Progenitor cell of endocrine pancreas (in vitro differentiated cells): ENCODE results near the gene NOD2. TPM values are rescaled to one million over a fixed set of nuclear protein-coding genes. Genes with fewer than 3 reads are reported as not detected.

Experiments used
- DNase-seq: peaks from one replicate; pipeline ENCODE4 v3.0.0; 2021; ENCODE audit warnings: low spot score; ENCODE audit not compliant: unreplicated experiment
- H3K27ac Mint-ChIP-seq: 2 replicates; pipeline ENCODE4 v1.8.0; 2021; ENCODE audit warnings: mild to moderate bottlenecking, moderate library complexity, mixed read lengths
- H3K27me3 Mint-ChIP-seq: 2 replicates; pipeline ENCODE4 v1.8.0; 2021; ENCODE audit warnings: mixed read lengths
- H3K36me3 Mint-ChIP-seq: 2 replicates; pipeline ENCODE4 v1.8.0; 2022; ENCODE audit warnings: mixed read lengths; ENCODE audit not compliant: insufficient read depth
- H3K4me1 Mint-ChIP-seq: 2 replicates; pipeline ENCODE4 v1.8.0; 2021; ENCODE audit warnings: low read depth, mixed read lengths
- H3K4me3 Mint-ChIP-seq: 2 replicates; pipeline ENCODE4 v1.8.0; 2021; ENCODE audit warnings: low read depth, mild to moderate bottlenecking, moderate library complexity, mixed read lengths
- H3K9me3 Mint-ChIP-seq: 2 replicates; pipeline ENCODE4 v1.8.0; 2021; ENCODE audit warnings: low read depth, mixed read lengths
- microRNA-seq: library from miRNA; unstranded; fragments of <30 nt; microRNA quantifications from one replicate; pipeline ENCODE4 v1.1.0, GENCODE V29; 2020; ENCODE audit warnings: borderline number of aligned reads; ENCODE audit not compliant: unreplicated experiment
- total RNA-seq: library from RNA; stranded (reverse); gene quantifications from 2 replicates; pipeline ENCODE4 v1.2.1, GENCODE V29; 2021
- TF ChIP-seq, protein P1 (sequence below): fragments of 200-600 bp; sonication (generic); IDR thresholded peaks from one replicate; pipeline ENCODE4 v1.5.0; 2021; ENCODE audit warnings: antibody characterized with exemption, mild to moderate bottlenecking; ENCODE audit not compliant: unreplicated experiment

Gene NOD2
- total RNA-seq, 1 donor from 2014 or later: not detected

- Mint-ChIP-seq H3K27ac (no peak overlapping the region), H3K27me3 (no peaks in the 10 kb centered on the region), H3K9me3 (no peaks in the 10 kb centered on the region), H3K4me1 (peaks cover 12% of the 10 kb centered on the region), H3K36me3 (peaks cover 8% of the 10 kb centered on the region), H3K4me3 (no peak overlapping the region)
- DNase-seq: no peak
- TF ChIP-seq, protein P1, sequence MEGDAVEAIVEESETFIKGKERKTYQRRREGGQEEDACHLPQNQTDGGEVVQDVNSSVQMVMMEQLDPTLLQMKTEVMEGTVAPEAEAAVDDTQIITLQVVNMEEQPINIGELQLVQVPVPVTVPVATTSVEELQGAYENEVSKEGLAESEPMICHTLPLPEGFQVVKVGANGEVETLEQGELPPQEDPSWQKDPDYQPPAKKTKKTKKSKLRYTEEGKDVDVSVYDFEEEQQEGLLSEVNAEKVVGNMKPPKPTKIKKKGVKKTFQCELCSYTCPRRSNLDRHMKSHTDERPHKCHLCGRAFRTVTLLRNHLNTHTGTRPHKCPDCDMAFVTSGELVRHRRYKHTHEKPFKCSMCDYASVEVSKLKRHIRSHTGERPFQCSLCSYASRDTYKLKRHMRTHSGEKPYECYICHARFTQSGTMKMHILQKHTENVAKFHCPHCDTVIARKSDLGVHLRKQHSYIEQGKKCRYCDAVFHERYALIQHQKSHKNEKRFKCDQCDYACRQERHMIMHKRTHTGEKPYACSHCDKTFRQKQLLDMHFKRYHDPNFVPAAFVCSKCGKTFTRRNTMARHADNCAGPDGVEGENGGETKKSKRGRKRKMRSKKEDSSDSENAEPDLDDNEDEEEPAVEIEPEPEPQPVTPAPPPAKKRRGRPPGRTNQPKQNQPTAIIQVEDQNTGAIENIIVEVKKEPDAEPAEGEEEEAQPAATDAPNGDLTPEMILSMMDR: no peak
These were observed 81.6 kb downstream of the NOD2 start for GRCh38 chr16:50774960-50775359.

GRCh38 chr16:50776037-50776436 lies 82.6 kb downstream of the NOD2 start:
- no peaks in the 10 kb centered on the region for H3K9me3 Mint-ChIP-seq
- H3K27me3 Mint-ChIP-seq: no peaks in the 10 kb centered on the region
- peaks cover 12% of the 10 kb centered on the region for H3K4me1 Mint-ChIP-seq
- H3K4me3 Mint-ChIP-seq: no peak overlapping the region
- no peak overlapping the region for H3K27ac Mint-ChIP-seq
- TF ChIP-seq, protein P1: no peak
- DNase-seq: no peak
- H3K36me3 Mint-ChIP-seq: peaks cover 12% of the 10 kb centered on the region

DNA sequence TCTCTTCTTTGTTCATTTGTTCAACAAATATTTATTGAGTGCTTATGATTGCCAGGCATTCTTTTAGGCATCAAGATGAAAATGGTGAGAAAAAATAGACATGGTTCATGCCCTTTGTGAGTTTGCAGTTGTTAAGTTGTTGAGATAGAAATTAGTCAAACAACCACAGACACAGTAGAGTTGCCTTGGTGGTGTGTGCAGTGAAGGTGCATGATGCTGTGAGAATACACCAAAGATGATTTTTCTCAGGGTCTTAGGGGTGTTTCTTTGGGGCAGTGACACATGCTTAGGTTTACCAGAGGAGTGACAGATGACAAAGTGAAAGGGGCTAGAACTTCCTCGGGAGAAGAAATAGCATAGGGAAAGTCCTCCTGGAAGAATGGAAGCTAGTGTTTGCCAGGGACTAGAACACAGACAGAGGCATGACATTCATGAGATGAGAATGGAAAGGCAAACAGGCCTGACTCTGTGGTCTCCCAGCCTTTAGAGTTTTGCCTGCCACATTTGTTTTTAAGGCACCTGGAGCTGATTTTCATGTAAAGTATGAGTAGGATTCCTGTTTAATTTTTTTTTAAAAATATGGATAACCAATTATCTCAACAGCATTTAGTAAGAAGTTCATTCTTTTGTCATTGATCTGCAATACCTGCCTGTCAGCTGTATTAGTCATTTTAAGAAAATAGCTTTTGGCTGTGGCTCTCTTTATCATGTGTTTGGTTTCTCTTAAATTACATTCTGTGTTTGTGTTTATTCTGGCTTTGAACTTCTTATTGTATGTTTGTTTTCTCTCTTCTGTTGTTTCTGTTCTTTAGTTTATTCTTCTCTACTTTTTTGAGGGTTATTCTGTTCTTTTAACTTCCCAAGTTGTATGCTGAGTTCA lies 85.1 kb downstream of the NOD2 start:
- Mint-ChIP-seq H3K4me3 (no peak overlapping the region), H3K27ac (peak overlapping the region; percentile 47), H3K27me3 (no peaks in the 10 kb centered on the region), H3K9me3 (no peaks in the 10 kb centered on the region), H3K36me3 (peaks cover 17% of the 10 kb centered on the region), H3K4me1 (peaks cover 12% of the 10 kb centered on the region)
- TF ChIP-seq, protein P1: no peak
- DNase-seq: no peak

- DNase-seq: no peak
These were observed 87.6 kb downstream of the NOD2 start for GRCh38 chr16:50781043-50781442.

DNA sequence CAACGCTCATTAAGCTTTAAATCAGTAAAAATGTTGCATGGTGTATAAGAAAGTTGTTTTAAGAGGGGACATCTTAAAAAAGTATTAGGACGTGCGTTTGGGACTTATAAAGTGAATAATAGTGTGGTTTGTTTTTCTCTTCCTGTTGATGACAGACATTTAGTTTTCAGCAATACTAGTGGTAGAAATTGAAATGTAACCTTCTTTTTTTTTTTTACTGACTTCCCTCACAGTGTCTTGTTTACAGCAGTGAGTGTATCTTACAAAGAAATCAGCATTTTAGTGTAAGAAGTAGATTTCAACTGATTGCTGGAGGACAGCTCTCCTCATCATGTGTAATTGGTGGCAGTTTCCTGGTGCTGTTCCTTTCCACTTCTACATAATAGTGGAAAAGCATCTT lies 88.1 kb downstream of the NOD2 start:
- peaks cover 12% of the 10 kb centered on the region for H3K4me1 Mint-ChIP-seq

More at GRCh38 chr16:50781043-50781442, 87.6 kb downstream of the NOD2 start:
- peaks cover 12% of the 10 kb centered on the region for H3K4me1 Mint-ChIP-seq
- H3K9me3 Mint-ChIP-seq: no peaks in the 10 kb centered on the region
- H3K27me3 Mint-ChIP-seq: no peaks in the 10 kb centered on the region
- H3K4me3 Mint-ChIP-seq: no peak overlapping the region
- TF ChIP-seq, protein P1: peak; percentile 26
- H3K36me3 Mint-ChIP-seq: peaks cover 20% of the 10 kb centered on the region
- no peak overlapping the region for H3K27ac Mint-ChIP-seq

More for the DNA sequence above, 88.1 kb downstream of the NOD2 start:
- Mint-ChIP-seq H3K27ac (no peak overlapping the region), H3K9me3 (no peaks in the 10 kb centered on the region), H3K27me3 (no peaks in the 10 kb centered on the region), H3K4me3 (no peak overlapping the region), H3K36me3 (peaks cover 20% of the 10 kb centered on the region)
- DNase-seq: no peak
- TF ChIP-seq, protein P1: no peak

Small RNAs within 50 kb of the gene (microRNA-seq; reads per million reads assigned to microRNA genes)
- 5.4 reads per million for gene MIR3181

Other genes with a start within 250 kb of the NOD2 start
- gene NKD1, start 145.2 kb upstream of the NOD2 start, total RNA-seq: 2.8 and 3.0 TPM in 2 replicates
- gene SNX20, start 12.3 kb upstream of the NOD2 start, total RNA-seq: not detected in 2 replicates
- 18.7 and 21.9 TPM in 2 replicates for gene CYLD, start 48.5 kb downstream of the NOD2 start, total RNA-seq